Measurements from ENCODE around the gene ZNF148. TPM values are rescaled to one million over a fixed set of nuclear protein-coding genes. Genes with fewer than 3 reads are reported as not detected.

ZNF148 gene
- total RNA-seq, 1 experiment from 2014 or later, result 24.8 TPM

- Histone ChIP-seq H3T11ph (ENCODE audit: low read length) (no peak overlapping the region), H4K91ac (ENCODE audit: insufficient read length, low read depth, low read length) (no peak overlapping the region), H3K4me1 (ENCODE audit: insufficient read depth, low read length) (no peaks in the 10 kb centered on the region), H3K79me2 (ENCODE audit: insufficient read depth, low read length) (0 out of 2 replicates have a peak, but pooled peaks cover 1% of the 10 kb centered on the region), H2AK5ac (ENCODE audit: insufficient read length, low read length) (no peak overlapping the region), H4K20me1 (ENCODE audit: control insufficient read depth, insufficient read depth, insufficient read length) (no peaks in the 10 kb centered on the region), H3K27ac (ENCODE audit: insufficient read length, low read depth, low read length) (no peak overlapping the region), H3K79me1 (ENCODE audit: insufficient read depth, low read depth, low read length, poor library complexity, severe bottlenecking) (no peaks in the 10 kb centered on the region), H4K5ac (ENCODE audit: insufficient read length, low read depth, low read length) (no peak overlapping the region), H2AFZ (ENCODE audit: low read length) (no peak overlapping the region), H2BK15ac (ENCODE audit: low read depth, low read length) (no peak overlapping the region), H3K4me2 (ENCODE audit: insufficient read depth, insufficient read length, low read length) (no peak overlapping the region), H3K23ac (ENCODE audit: insufficient read length, low read depth, low read length) (no peak overlapping the region), H2BK20ac (ENCODE audit: low read depth, low read length, poor library complexity, severe bottlenecking) (no peak overlapping the region), H3K14ac (ENCODE audit: insufficient read depth, low read length) (no peak overlapping the region), H3K27me3 (ENCODE audit: insufficient read depth, low read length) (no peaks in the 10 kb centered on the region), H3K9ac (ENCODE audit: extremely low read depth, insufficient read length, low read length) (no peak overlapping the region), H3K18ac (ENCODE audit: insufficient read length, low read depth, low read length) (no peak overlapping the region), H2BK5ac (ENCODE audit: insufficient read length, low read length) (no peak overlapping the region), H4K8ac (replicated peaks; ENCODE audit: insufficient read length, low read depth, low read length) (no peak overlapping the region), H3K56ac (ENCODE audit: insufficient read length, low read depth, low read length) (no peak overlapping the region), H3K4ac (ENCODE audit: low read depth, low read length) (no peak overlapping the region), H3K9me3 (ENCODE audit: control insufficient read depth, low read depth, low read length) (no peaks in the 10 kb centered on the region), H2BK120ac (ENCODE audit: low read depth, low read length, poor library complexity, severe bottlenecking) (no peak overlapping the region), H2BK12ac (ENCODE audit: insufficient read length, low read depth, low read length) (no peak overlapping the region), H3K23me2 (ENCODE audit: insufficient read length, low read depth, low read length, poor library complexity, severe bottlenecking) (peaks cover 6% of the 10 kb centered on the region)
- Mint-ChIP-seq H3K4me1 (peaks cover 24 to 32% of the 10 kb centered on the region in 2 experiments), H3K9me3 (no peaks in the 10 kb centered on the region), H3K27ac (no peak overlapping the region), H3K4me3 (no peak overlapping the region; a peak in 1 of 5 replicates), H3K36me3 (ENCODE audit: insufficient read depth in 1 of 3, low read depth in 3 of 3) (peaks cover 0 to 6% (median 2%) of the 10 kb centered on the region in 3 experiments; a peak in 5 of 7 replicates), H3K27me3 (ENCODE audit: low read depth) (peaks cover 16% of the 10 kb centered on the region)
- DNase-seq, result no peak
- TF ChIP-seq CTCF (conservative IDR thresholded peaks at IDR 0.05), result no peak
- WGBS (ENCODE audit: extremely low coverage, insufficient read length, low lambda C conversion rate), result no CpG with 5 or more reads among the region's 7 CpGs
Measured at GRCh38 chr3:125213946-125214542, 161.1 kb downstream of the ZNF148 start.

All from H9 (cell line).